GM19328 (cell line): Measurements from ENCODE around the gene UBQLN3.
A peak's percentile ranks its signal among the peaks of the same experiment; 100 is the strongest.

Experiments used
- ATAC-seq: cut with Tn5 transposase; IDR thresholded peaks from one replicate; pipeline ENCODE4 v1.9.1; 2021; ENCODE audit warnings: mild to moderate bottlenecking, moderate library complexity; ENCODE audit not compliant: unreplicated experiment

Gene UBQLN3

GRCh38 chr11:5507177-5507932 is 2.4 kb downstream of the UBQLN3 start:
- no peak for ATAC-seq

GRCh38 chr11:5505363-5506048 is 4.3 kb downstream of the UBQLN3 start:
- no peak for ATAC-seq

- no peak for ATAC-seq
Observed at GRCh38 chr11:5504403-5504921, 5.3 kb downstream of the UBQLN3 start.

GRCh38 chr11:5500393-5500801 is 9.4 kb downstream of the UBQLN3 start:
- ATAC-seq, result no peak

- no peak for ATAC-seq
Observed at GRCh38 chr11:5499671-5500070, 10.1 kb downstream of the UBQLN3 start.

- no peak for ATAC-seq
Observed at GRCh38 chr11:5489576-5490357, 20.0 kb downstream of the UBQLN3 start.

GRCh38 chr11:5488798-5489399 is 20.9 kb downstream of the UBQLN3 start:
- no peak for ATAC-seq

- no peak for ATAC-seq
Observed at GRCh38 chr11:5488385-5488784, 21.4 kb downstream of the UBQLN3 start, which contains the start of gene OR52D1. OR52D1 (plus strand) TSS chr11:5488685; CDS start chr11:5488707, 22 bp downstream.

- ATAC-seq, result no peak
Observed at GRCh38 chr11:5486421-5486820, 23.3 kb downstream of the UBQLN3 start.

GRCh38 chr11:5486003-5486402 is 23.8 kb downstream of the UBQLN3 start:
- no peak for ATAC-seq

- peak; percentile 90 for ATAC-seq
Observed at GRCh38 chr11:5476186-5476819, 33.5 kb downstream of the UBQLN3 start.

GRCh38 chr11:5473921-5474320 is 35.8 kb downstream of the UBQLN3 start:
- ATAC-seq, result no peak

GRCh38 chr11:5467527-5467926 is 42.2 kb downstream of the UBQLN3 start:
- no peak for ATAC-seq

GRCh38 chr11:5460983-5461621 is 48.7 kb downstream of the UBQLN3 start:
- no peak for ATAC-seq
